ENCODE results near the gene PPCDC.

Gene PPCDC
- total RNA-seq: 11.1 to 12.7 reads per million in 2 donors

- DNase-seq: peak; percentile 77
Measured at GRCh38 chr15:75023181-75023871, at the start of gene PPCDC. Gene PPCDC, plus strand, starts transcription at chr15:75023590. Its CDS starts 4,729 bp downstream, at chr15:75028319.

DNA sequence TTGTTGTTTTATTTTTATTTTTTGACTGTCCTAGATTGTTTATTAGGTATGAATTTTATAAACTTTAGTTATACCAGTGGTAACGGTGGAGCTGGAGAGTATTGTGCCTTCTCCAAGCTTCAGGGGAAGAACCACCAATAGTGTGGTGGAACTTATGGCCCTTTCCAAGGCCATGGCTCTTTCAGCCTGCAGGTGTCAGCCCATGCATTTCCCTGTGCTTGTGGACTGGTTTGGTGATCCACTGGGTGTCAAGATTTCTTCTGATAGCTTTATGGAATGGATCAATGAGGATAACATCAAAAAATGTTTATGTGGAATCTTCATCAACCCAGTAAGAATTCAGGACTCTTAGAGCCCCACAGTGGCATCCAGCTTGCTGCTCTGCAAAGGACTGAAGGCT is 47.2 kb upstream of the PPCDC start:
- DNase-seq: no peak

DNA sequence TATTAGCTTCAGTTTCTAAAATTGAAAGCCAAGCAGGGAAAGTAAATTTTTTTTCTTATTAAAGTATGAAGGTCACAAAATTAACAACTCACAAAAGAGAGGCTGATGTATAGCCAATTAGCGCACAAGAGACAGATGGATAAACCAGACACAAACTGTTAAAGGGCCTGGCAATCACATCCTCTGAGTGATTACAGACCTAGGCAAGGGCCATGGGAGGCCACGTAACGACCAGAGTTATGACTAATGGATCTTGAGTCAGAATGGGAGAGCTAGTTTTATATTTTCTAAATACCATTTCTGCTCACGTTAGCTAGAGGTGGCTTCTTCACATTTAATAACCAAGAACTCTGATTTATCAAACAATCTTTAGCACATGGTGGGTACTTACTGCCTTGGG is 45.8 kb upstream of the PPCDC start:
- no peak for DNase-seq

GRCh38 chr15:74978077-74978476 is 45.3 kb upstream of the PPCDC start:
- no peak for DNase-seq

DNA sequence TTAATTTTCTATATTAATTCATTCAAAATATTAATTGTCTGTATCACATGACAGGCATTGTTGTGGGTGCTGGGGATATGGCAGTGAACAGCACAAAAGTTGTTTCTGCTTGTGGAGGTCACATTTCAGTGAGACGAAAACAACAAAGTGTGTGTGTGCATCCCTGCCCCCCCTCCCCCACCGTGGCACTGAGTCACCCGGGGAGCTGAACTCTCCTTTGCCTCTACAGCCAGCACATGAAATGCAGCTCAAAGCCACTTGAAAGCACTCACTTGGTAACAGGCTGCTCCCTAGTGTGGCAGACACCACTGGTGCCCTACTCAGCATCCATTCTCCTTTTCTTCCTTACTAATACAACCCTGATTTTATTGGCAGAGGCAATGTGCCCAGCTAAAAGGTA is 44.9 kb upstream of the PPCDC start:
- DNase-seq: no peak

GRCh38 chr15:74982183-74982582 is 41.2 kb upstream of the PPCDC start:
- no peak for DNase-seq

DNA sequence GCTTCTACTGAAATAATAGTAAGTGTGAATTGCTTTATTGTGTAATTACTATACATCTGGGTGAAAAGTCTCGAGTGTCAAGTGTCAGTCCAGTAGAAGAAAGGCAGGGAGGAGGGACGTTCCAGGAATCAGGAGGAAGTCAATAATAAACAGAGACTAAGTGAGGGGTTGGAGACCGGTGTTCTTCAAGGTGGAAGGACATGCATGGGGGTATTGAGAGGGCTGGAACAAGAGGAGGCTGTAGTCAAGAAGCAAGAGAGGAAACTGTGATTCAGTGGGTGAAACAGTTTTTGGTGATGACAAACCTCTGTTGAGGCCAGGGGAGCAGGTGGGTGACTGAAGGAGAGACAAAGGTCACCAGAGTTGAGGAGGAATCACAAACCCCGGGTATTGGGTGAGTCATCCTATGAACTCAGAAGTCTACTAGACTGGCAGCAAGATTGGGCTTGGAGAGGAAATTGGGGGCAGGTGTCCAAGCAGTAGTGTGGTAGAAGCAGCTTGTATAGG is 39.6 kb upstream of the PPCDC start:
- no peak for DNase-seq

GRCh38 chr15:74988007-74988800 is 35.2 kb upstream of the PPCDC start:
- no peak for DNase-seq

DNA sequence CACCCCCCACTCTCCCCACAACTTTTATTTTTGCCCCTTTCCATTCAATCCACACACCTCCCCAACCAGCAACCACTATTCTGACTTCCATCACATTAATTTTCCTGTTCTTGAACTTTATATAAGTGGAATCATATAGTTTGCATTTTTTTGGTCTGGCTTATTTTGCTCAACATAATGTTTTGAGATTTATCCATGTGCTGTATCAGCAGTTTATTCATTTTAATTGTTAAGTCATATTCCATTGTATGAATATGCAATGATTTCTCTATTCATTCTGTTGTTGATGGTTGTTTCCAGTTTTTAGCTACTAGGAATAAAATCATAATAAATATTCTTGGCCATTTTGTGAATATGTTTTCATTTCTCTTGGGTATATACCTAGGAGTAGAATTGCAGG is 33.9 kb upstream of the PPCDC start:
- no peak for DNase-seq

DNA sequence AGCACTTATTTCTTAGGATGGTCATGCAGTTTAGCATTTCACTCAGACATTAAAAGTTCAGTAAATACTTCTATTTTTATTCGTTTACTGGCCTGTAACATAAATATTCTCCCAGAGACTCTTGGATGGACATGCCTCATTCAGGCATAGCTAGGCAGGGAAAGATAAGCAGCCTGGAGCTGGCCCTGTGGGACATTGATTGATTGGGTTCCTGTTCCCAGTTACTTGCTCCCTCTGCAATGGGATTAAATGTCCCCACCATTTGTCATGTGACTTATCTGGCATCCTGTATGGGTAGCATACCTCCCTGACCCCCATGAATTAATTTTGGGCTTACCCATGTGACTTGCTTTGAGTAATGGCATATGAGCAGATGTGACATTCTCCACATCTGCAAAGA is 30.8 kb upstream of the PPCDC start:
- no peak for DNase-seq

DNA sequence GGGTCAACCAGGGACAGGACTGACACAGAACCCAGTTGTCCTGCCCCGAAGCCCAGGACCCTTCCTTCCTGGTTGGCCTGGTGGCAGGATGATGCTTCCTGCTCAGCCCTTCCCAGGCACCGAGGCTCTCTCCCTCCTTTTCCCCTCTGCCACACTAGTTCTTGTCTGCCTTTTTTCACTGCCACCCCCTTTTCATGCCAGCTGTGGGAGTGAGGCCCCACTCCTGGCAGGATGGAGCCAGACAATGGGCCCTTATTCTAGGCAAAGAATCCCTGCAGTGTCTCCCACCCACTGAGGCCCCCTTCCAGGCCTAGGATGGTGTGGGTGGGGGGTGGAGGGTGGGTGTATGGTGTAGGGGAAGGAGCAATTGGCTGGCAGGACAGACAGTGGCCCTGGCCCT is 29.2 kb upstream of the PPCDC start:
- DNase-seq: no peak

DNA sequence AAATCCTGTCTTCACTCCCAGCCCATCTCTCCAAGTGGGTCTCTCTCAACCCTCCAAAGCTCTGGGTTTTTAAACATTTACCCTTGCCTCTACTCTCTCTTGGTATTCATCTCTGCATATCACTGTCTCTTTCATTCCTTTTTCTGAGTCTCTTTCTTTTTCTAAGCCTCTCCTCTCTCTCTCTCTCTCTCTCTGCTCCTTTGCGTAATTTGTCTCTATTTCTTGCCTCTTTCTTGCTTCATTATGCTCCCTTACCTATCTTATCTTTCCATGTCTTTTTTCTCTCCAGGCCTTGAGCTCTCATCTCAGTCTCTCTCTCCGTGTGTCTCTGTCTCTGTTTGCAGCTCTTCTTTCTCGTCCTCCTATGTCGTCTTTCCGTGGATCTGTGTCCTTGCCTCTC is 28.7 kb upstream of the PPCDC start:
- no peak for DNase-seq

- peak; percentile 67 for DNase-seq
Measured at GRCh38 chr15:74995182-74995778, 28.1 kb upstream of the PPCDC start, which contains the start of gene SCAMP5. Gene SCAMP5, plus strand, starts transcription at chr15:74995563. Its CDS starts 16,277 bp downstream, at chr15:75011840.

DNA sequence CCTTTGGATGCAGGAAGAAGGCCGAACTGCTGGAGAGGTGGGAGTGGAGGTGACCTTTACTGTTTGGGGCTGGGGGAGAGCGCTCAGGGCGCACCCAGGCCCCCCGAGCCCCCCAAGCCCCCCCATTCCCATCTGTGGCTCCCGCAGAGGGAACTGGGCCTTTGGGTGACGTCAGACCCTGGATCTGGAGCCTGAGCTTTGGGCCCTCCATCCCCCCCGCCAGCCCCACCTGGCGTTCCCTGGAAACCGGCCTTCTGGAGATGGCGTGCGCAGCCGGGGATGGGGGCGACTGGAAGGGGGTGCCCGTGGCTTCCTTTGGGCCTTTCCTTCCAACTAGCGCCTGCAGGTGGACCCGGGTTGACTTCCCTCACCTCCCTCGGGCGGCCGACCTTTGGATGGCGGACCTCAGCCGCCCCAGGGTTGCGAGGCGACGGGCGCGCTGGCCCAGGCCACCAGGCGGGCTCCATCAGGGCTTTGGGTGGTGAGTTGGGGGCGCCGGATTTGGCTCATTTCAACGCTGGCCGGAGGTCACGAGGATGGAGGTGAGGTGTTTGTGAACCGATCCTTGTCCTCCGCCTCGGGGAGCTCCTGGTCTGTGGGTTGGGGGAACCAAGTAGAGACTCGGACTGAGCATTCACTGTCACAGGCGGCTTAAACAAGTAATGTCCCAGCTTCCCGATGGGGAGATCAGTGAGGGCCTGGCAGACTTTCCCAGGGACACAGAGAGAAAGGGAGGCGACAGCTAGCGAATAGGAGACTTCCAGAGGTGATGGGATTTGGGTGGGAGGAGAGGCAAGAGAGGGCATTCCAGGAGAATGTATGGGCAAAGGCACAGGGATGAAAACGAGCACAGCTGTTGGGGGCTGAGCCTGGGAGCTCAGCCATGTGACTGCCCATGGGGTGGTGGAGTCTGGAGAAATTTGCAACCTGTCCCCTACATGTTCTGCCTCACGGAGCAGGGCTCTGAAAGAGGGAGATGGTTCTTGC is 27.3 kb upstream of the PPCDC start:
- no peak for DNase-seq

- no peak for DNase-seq
Measured at GRCh38 chr15:74997141-74997540, 26.2 kb upstream of the PPCDC start.

GRCh38 chr15:74997543-74997942 is 25.8 kb upstream of the PPCDC start:
- DNase-seq: no peak

GRCh38 chr15:75001310-75001709 is 22.1 kb upstream of the PPCDC start:
- DNase-seq: no peak

DNA sequence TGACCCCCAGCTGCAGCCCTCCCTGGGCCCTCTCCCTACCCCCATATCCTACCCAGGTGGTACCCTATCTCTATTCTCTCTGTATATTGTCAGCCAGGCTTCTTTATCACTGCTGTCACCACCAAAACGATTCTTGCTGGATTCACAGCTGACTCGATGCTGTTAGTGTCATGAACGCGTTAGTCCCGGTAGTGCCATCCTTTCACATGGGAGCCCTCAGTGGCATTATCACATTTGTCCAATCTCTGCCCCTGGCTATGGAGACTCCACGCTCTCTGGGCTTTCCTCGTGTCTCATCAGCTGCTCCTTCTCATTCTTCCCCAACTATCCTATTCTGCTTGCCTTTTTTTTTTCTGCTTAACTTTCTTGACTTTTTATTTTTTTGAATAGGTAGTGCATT is 21.0 kb upstream of the PPCDC start:
- no peak for DNase-seq

DNA sequence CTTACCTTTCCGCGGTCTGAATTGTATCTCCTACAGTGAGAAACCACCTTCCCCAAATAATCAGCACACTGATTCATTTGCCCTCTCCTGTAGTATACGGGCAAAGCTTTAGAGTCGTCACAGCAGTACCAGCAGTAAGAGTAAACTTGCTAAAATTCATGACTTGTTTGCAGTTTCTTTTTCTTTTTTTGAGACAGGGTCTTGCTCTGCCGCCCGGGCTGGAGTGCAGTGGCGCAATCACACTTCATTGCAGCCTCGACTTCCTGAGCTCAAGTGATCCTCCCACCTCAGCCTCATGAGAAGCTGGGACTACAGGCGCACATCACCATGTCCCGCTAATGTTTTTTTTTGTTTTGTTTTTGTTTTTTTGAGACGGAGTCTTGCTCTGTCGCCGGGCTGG is 16.2 kb upstream of the PPCDC start:
- DNase-seq: no peak

- DNase-seq: no peak
Measured at GRCh38 chr15:75008221-75008625, 15.2 kb upstream of the PPCDC start.

DNA sequence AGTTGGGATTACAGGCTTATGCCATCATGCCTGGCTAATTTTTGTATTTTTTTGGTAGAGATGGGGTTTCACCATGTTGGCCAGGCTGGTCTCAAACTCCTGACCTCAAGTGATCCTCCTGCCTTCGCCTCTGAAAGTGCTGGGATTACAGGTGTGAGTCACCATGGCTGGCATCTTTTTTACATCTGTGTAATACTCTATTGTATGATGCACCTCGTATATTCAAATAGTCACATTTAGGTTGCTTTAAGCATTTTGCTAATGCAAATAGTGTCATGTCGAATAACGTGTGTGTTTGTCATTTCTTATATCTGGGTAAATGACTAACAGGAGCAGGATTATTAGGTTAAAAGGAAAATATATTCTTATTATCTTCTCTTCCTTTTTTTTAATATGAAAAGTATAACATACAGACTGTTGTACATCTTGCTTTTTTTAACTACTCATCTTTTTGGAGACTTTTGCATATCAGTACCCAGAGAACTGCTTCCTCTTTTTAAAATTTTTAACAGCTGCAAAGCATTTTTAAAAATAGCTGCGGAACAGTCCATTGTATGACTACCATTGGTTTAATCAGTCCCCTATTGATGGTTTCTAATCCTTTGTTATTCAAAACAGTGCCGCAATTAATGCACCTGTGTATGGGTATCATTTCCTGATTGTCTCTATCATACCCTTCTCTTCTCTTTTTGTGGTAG is 14.6 kb upstream of the PPCDC start:
- no peak for DNase-seq

DNA sequence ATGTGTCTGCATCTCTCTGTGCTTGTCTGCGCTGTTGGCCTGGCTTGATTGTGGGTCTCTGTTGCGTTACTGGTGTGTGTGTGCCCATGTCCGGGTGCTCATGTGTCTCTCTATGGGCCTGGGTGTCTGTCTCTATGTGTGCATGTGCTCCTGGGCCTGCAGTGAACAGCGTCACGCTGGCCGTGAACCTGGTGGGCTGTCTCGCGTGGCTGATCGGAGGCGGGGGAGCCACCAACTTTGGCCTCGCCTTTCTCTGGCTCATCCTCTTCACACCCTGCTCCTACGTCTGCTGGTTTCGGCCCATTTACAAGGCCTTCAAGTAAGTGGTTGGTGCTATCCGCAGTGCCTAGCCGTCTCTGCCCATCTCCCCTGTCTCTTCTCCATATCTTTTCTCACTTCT is 7.0 kb upstream of the PPCDC start:
- no peak for DNase-seq
